ENCODE data around the gene FAM98B. TPM values are rescaled to one million over a fixed set of nuclear protein-coding genes. Genes with fewer than 3 reads are reported as not detected.

FAM98B gene
- total RNA-seq, 4 donors from 2014 or later: 5.2 to 12.2 (median 7.6) TPM

DNA sequence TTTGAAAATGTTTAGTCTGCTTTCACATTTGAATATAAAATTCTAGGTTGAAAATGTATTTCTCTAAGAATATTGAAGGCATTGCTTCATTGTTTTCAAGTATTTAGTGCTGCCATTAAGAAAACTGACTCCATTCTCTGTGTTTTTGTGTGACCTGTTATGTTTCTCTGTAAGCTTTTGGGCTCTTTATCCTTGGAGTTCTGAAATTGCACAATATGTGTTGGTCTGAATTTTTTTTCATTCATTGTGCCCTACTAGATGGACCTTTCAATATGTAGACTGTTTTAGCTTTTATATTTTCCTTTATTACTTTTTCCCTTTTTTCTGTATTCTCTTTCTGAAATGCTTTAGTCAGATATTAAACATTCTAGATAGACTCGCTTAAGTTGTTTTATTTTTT lies 22.2 kb downstream of the FAM98B start:
- no peak for TF ChIP-seq POLR2A (IDR thresholded peaks at IDR 0.05)
- TF ChIP-seq EP300 (IDR thresholded peaks at IDR 0.05; ENCODE audit: low read depth): no peak
- TF ChIP-seq, protein P1, sequence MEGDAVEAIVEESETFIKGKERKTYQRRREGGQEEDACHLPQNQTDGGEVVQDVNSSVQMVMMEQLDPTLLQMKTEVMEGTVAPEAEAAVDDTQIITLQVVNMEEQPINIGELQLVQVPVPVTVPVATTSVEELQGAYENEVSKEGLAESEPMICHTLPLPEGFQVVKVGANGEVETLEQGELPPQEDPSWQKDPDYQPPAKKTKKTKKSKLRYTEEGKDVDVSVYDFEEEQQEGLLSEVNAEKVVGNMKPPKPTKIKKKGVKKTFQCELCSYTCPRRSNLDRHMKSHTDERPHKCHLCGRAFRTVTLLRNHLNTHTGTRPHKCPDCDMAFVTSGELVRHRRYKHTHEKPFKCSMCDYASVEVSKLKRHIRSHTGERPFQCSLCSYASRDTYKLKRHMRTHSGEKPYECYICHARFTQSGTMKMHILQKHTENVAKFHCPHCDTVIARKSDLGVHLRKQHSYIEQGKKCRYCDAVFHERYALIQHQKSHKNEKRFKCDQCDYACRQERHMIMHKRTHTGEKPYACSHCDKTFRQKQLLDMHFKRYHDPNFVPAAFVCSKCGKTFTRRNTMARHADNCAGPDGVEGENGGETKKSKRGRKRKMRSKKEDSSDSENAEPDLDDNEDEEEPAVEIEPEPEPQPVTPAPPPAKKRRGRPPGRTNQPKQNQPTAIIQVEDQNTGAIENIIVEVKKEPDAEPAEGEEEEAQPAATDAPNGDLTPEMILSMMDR (IDR thresholded peaks at IDR 0.05): no peak
- TF ChIP-seq POLR2AphosphoS5 (IDR thresholded peaks at IDR 0.05): no peak
- H3K36me3 ChIP-seq: peaks cover 0 to 28% (median 8%) of the 10 kb centered on the region in 4 donors
- intact Hi-C loops (cut with DNase I; ENCODE audit: low total_unique reads): loop anchor here (10.0 kb wide), 1 partner anchor 209 kb away; no protein-coding TSS in a partner anchor

DNA sequence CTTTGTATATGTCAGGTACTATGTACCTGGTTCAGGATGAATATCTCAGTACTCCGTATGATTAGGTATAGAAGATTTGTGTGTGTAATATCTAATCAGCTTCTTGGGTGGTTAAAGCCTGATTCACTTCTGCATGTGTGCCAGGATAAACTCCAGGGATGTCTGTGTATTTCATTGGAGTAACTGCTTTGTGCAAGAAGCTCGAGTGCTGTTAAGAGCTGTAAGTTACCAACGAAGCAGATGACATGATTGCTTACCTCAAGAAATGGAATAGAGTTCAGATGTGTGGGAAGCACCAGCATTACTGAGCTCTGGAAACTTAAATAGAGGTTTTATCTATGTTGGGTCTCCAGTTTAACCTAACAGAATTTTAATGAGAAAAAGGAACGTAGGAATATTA lies 23.7 kb downstream of the FAM98B start:
- no peak for DNase-seq
- in situ Hi-C loops (cut with MboI; ENCODE audit: low pct_ligation_motif_present in 1 of 4, low pct_unique_long_range_greater_than_20kb in 1 of 4, low sequenced_read_pairs in 3 of 4) (loop anchor here in 1 of 4 donors (25.0 kb wide), 1 partner anchor 210 kb away; no protein-coding TSS in a partner anchor), intact Hi-C loops (cut with DNase I; ENCODE audit: low total_unique reads) (loop anchor here (10.0 kb wide), 1 partner anchor 207 kb away; no protein-coding TSS in a partner anchor)
- no peak overlapping the region for H3K27ac ChIP-seq
- H3K27me3 ChIP-seq: no peaks in the 10 kb centered on the region
- H3K4me1 ChIP-seq: peaks cover 0 to 20% (median 0%) of the 10 kb centered on the region in 4 donors
- peaks cover 0 to 28% (median 8%) of the 10 kb centered on the region in 4 donors for H3K36me3 ChIP-seq
- no peaks in the 10 kb centered on the region for H3K9me3 ChIP-seq
- TF ChIP-seq, protein P1 (IDR thresholded peaks at IDR 0.05): no peak
- TF ChIP-seq POLR2AphosphoS5 (IDR thresholded peaks at IDR 0.05) (no peak), EP300 (IDR thresholded peaks at IDR 0.05; ENCODE audit: low read depth) (no peak), POLR2A (IDR thresholded peaks at IDR 0.05) (no peak)
- H3K4me3 ChIP-seq: no peak overlapping the region
- 78 to 81% methylated on average over 3 to 4 of the region's 4 CpGs for WGBS, 2 donors (ENCODE audit: low coverage in 1 of 2)

More for the DNA sequence above, 22.2 kb downstream of the FAM98B start:
- Histone ChIP-seq H3K27me3 (no peaks in the 10 kb centered on the region), H3K4me3 (no peak overlapping the region), H3K4me1 (peaks cover 0 to 5% (median 0%) of the 10 kb centered on the region in 4 donors), H3K27ac (no peak overlapping the region), H3K9me3 (no peaks in the 10 kb centered on the region)
- WGBS, 2 donors (ENCODE audit: low coverage in 1 of 2): 89 to 97% methylated on average over 1 of the region's 1 CpG
- in situ Hi-C loops (cut with MboI; ENCODE audit: low pct_ligation_motif_present in 1 of 4, low pct_unique_long_range_greater_than_20kb in 1 of 4, low sequenced_read_pairs in 3 of 4): loop anchor here in 1 of 4 donors (25.0 kb wide), 1 partner anchor 211 kb away; no protein-coding TSS in a partner anchor
- DNase-seq: no peak

- no peak for TF ChIP-seq EP300 (IDR thresholded peaks at IDR 0.05; ENCODE audit: low read depth)
- Histone ChIP-seq H3K9me3 (no peaks in the 10 kb centered on the region), H3K4me3 (no peak overlapping the region), H3K4me1 (peaks cover 0 to 25% (median 0%) of the 10 kb centered on the region in 4 donors), H3K36me3 (peaks cover 0 to 28% (median 8%) of the 10 kb centered on the region in 4 donors), H3K27ac (no peak overlapping the region), H3K27me3 (no peaks in the 10 kb centered on the region)
- in situ Hi-C loops (cut with MboI; ENCODE audit: low pct_ligation_motif_present in 1 of 4, low pct_unique_long_range_greater_than_20kb in 1 of 4, low sequenced_read_pairs in 3 of 4) (loop anchor here in 1 of 4 donors (25.0 kb wide), 1 partner anchor 208 kb away; no protein-coding TSS in a partner anchor), intact Hi-C loops (cut with DNase I; ENCODE audit: low total_unique reads) (loop anchor here (10.0 kb wide), 1 partner anchor 206 kb away; no protein-coding TSS in a partner anchor)
- no peak for DNase-seq
Measured at GRCh38 chr15:38479266-38479665, 25.3 kb downstream of the FAM98B start.

GRCh38 chr15:38479756-38480155 lies 25.8 kb downstream of the FAM98B start:
- peaks cover 0 to 25% (median 0%) of the 10 kb centered on the region in 4 donors for H3K4me1 ChIP-seq
- no peaks in the 10 kb centered on the region for H3K9me3 ChIP-seq
- DNase-seq: no peak
- H3K27ac ChIP-seq: no peak overlapping the region
- in situ Hi-C loops (cut with MboI; ENCODE audit: low pct_ligation_motif_present in 1 of 4, low pct_unique_long_range_greater_than_20kb in 1 of 4, low sequenced_read_pairs in 3 of 4) (loop anchor here in 2 of 4 donors (10.0 to 25.0 kb wide), 2 partner anchors 205 to 208 kb away; no protein-coding TSS in a partner anchor), intact Hi-C loops (cut with DNase I; ENCODE audit: low total_unique reads) (loop anchor here (10.0 kb wide), 1 partner anchor 205 kb away; no protein-coding TSS in a partner anchor)
- H3K4me3 ChIP-seq: no peak overlapping the region
- 85 to 92% methylated on average over 1 of the region's 1 CpG for WGBS, 2 donors (ENCODE audit: low coverage in 1 of 2)
- TF ChIP-seq, protein P1 (IDR thresholded peaks at IDR 0.05): no peak
- H3K36me3 ChIP-seq: peaks cover 0 to 26% (median 6%) of the 10 kb centered on the region in 4 donors
- H3K27me3 ChIP-seq: no peaks in the 10 kb centered on the region
